ENCODE data around the gene PRND. TPM values are rescaled to one million over a fixed set of nuclear protein-coding genes. Genes with fewer than 3 reads are reported as not detected.
"Not testable (repeated sequence)": the region's sequence is repeated elsewhere in the genome, so short reads cannot be mapped to it uniquely, and the experiment has no call there.

The PRND gene
- total RNA-seq, 1 donor from 2014 or later, result not detected

DNA sequence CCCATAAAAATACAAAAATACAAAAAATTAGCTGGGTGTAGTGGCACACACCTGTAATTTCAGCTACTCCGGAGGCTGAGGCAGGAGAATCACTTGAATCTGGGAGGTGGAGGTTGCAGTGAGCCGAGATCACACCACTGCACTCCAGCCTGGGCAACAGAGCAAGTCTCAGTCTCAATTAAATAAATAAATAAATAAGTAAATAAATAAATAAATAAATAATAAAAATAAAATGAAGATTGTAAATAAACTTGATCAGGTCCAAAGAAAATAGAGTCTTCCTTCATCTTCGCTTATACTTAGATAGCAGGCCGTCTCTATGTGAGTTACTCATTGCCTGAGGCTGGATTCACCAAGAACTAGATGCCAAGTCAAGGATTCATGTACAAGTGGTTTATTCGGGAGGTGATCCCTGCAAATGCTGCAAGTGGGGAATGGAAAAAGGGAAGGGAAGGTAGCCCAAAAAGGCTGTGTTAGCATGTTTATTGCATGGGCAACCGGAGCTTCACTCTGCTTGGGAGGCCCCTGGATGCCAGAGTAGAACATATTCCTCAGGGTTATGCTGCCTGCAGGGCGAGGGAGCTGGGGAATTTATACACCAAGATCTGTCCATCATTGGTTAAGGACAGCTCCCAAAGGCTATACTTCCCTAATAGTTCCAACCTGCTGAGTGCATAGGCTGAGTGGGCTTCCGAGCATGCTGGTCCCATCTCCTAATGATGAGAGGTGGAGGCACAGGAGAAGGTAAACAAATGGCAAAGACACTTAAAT, 16.3 kb downstream of the PRND start:
- no peak for DNase-seq (ENCODE audit: low spot score)

GRCh38 chr20:4740774-4741431, 19.2 kb downstream of the PRND start:
- peak; percentile 48 for DNase-seq (ENCODE audit: low spot score)

DNA sequence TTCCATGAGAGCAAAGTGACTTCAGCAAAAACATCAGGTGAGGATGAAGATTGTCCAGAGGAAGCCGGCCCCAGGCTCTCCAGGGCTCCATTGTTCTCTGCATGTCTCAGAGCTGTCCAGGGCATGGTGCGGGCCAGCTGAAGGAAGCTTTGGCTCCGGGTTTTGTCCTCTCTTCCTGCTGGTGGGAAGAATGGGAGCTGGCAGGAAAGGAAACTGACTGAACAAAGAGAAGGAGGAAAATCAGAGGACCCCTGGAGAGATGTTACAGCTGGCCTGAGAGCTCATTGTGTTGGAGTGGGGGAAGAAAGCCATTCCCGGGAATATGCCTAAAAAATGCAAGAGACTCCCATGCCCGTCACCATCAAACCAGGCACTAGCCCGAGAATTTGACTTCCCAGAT, 27.1 kb downstream of the PRND start:
- no peak for DNase-seq (ENCODE audit: low spot score)

- no peak for DNase-seq (ENCODE audit: low spot score)
These were observed 27.6 kb downstream of the PRND start for GRCh38 chr20:4749326-4749725.

- no peak for DNase-seq (ENCODE audit: low spot score)
These were observed 28.7 kb downstream of the PRND start for GRCh38 chr20:4750381-4750780.

GRCh38 chr20:4759100-4759884, 37.6 kb downstream of the PRND start:
- not testable (repeated sequence) for DNase-seq (ENCODE audit: low spot score)

GRCh38 chr20:4763261-4763660, 41.6 kb downstream of the PRND start:
- DNase-seq (ENCODE audit: low spot score), result no peak

- DNase-seq (ENCODE audit: low spot score), result no peak
These were observed 42.2 kb downstream of the PRND start for GRCh38 chr20:4763723-4764510.

DNA sequence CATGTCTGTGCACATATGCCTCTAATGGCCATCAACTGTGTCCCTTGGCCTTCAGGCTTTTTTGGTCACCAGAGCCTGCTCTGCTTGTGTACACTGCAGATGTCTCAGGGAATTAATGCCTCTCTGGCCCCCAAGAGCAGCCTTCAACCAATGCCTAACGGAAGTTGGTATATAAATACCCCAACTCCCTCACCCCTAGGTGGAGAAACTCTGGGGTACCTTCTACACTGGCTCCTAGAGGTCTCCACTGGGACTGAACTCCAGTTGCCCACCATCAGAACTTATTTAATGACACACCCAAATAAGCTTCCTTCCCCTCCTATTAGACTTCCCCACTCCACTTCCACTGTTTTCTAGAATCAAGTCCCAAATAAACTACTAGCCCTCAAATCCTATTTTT, 43.1 kb downstream of the PRND start:
- no peak for DNase-seq (ENCODE audit: low spot score)

- no peak for DNase-seq (ENCODE audit: low spot score)
These were observed 44.0 kb downstream of the PRND start for GRCh38 chr20:4765681-4766080.

DNA sequence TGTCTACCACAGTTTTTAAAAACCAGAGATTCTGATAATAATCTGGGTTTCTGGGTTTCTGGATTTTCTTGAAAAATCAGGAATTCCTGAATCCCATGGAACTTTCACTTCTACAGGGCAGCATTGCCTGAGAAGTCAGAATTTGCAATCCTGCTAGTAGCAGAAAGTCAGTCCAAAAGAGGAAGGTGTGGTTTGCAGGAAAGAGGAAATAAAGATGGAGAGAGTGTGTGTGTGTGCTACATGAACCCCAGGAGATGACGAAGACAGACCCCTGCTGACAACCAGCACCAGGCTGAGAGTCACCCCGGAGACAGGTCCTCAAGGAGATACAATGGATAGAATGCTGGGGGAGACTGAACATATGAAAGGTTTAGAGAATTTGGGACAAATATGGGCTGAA, 44.9 kb downstream of the PRND start:
- peak; percentile 26 for DNase-seq (ENCODE audit: low spot score)

GRCh38 chr20:4767084-4767483, 45.4 kb downstream of the PRND start:
- DNase-seq (ENCODE audit: low spot score), result no peak

GRCh38 chr20:4769328-4769727, 47.6 kb downstream of the PRND start:
- DNase-seq (ENCODE audit: low spot score), result no peak

DNA sequence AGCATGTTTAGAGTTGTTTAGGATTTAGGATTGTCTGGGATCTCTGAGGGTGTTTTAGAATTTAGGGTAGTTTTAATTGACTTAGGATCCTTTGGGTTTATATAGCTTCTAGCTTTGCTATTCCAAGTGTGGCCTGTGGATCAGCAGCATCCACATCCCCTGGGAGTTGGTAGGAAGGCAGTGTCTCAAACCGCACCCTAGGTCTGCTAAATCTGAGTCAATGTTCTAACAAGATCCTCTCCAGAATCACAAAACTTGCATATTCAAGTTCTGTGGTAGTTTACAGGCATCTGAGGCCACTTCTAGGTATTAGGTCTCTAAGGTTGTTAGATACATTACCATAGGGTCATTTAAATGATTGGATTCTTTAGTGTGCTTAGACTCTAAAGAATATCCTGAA, 48.3 kb downstream of the PRND start:
- no peak for DNase-seq (ENCODE audit: low spot score)

- no peak for DNase-seq (ENCODE audit: low spot score)
These were observed 49.3 kb downstream of the PRND start for GRCh38 chr20:4771004-4771403.

DNA sequence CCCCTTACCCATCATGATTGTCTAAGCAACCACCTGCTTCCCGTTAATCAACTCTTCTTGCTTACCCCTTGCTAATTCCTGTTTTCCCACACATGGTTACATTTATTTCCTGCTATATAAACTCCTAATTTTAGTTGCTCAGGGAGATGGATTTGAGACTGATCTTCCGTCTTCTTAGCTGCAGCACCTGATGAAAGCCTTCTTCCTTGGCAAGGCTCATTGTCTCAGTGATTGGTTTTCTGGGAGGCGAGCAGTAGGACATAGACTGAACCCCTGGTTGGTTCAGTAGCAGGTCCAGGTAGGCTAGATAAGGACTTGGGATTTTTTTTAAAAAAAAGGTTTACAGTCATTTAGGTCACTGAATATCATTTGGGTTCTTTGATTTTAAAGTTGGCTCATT, 50.4 kb downstream of the PRND start:
- DNase-seq (ENCODE audit: low spot score), result no peak

DNA sequence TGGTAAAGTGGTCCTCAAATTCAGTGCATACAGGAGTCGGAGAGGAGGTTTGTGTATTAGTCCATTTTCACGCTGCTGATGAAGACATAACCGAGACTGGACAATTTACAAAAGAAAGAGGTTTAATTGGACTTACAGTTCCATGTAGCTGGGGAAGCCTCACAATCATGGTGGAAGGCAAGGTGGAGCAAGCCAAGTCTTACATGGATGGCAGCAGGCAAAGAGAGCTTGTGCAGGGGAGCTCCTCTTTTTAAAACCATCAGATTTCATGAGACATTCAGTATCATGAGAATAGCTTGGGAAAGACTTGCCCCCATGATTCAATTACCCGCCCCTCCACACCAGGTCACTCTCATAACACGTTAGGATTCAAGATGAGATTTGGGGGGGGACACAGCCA, 51.3 kb downstream of the PRND start:
- not testable (repeated sequence) for DNase-seq (ENCODE audit: low spot score)

DNA sequence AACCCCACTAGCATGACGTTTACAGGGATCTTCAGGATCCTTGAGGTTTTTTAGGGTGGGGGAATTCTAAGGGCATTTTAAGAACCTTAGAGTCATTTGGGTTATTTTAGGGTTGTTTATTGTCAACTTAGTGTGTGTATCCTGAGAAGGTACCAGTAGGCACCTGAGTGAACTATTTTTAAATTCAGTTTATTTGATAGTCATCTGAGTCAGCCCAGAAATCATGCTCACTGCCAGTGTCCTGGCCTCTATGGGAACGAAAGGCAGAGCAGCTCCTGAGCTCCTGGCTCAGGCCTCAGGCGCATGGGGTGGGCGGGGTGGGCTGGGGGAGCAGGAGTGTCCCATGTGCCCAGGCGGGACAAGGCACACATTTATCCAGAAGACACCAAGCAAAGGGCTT, 52.0 kb downstream of the PRND start:
- no peak for DNase-seq (ENCODE audit: low spot score)

DNA sequence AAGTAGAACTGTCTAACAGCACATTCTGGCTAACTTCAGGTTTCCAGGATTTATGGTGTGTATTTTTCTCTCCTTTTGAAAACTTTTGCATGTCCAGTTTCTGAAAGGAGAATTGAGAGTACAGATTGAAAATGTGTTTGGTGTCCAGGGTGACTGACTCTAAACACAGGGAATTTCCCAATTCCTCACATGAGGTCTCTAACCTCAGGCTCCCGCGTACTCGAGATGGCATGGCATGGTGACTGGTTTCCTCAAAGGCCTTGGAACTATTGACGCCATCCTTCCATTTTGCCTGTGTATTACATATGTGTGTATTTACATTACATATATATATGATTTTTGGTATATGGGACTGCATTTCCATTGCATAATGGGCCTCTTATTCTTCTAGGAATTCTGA, 52.5 kb downstream of the PRND start:
- DNase-seq (ENCODE audit: low spot score), result no peak

DNA sequence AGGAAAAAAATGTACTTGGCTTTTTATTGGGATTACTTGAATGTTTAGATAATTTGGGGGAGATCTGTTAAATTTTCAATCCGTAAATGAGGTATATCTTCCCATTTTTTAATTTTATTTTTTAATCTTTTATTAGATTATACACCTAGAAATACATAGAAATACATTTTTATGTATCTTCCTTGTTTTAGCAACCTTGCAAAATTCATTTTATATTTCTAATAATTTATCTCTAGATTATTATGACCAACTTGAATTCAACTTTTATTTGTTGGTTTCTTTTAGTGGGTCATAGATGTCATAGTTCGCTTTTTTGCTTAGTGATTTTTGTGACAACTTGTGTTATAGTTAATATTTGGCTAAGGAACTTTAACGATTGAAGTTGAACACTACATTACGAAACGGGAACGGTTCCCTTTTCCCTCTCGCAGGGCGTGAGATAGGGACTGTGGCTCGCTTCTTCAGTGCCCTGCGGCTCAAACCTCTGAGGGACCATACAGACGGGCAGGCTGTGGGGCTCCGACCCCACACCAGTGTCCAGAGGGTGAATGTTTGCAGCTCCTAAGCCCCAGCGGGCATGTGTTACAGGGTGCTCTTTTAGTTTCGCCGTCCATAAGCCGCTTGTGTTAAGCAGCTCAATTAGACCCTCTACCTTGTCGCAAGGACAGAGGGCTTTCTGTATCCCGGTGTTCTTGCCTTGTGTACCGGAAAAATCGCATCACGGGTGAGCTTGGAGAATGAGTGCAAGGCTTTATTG, 53.8 kb downstream of the PRND start:
- no peak for DNase-seq (ENCODE audit: low spot score)

DNA sequence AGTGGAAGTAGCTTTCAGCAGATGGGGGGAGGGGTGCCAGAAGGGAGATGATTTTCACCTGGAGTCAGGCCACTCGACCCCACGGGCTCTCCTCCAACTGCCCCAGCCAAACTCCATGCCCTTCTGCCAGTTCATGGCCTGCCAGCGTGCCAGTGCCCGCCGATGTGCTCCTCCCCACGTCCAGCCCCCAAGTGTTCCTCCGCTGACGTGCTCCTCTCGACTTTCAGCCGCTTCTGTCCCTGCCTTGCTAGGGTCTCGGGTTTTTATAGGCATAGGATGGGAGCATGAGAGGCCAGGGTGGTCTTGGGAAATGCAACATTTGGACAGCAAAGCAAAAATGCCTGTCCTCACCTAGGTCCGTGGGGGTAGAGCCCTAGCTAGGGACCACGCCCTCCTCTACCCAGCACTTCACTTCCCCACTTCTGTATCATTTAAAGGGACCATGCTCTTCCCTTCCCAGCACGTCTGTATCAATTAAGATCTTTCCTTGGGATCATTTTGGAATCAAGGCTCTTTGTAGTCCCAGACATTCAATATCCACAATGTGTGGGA, 54.4 kb downstream of the PRND start:
- DNase-seq (ENCODE audit: low spot score), result no peak

Data from mucosa of gallbladder (tissue), 1 donor.